Measurements from ENCODE around the gene DNAJC1.

Gene DNAJC1

DNA sequence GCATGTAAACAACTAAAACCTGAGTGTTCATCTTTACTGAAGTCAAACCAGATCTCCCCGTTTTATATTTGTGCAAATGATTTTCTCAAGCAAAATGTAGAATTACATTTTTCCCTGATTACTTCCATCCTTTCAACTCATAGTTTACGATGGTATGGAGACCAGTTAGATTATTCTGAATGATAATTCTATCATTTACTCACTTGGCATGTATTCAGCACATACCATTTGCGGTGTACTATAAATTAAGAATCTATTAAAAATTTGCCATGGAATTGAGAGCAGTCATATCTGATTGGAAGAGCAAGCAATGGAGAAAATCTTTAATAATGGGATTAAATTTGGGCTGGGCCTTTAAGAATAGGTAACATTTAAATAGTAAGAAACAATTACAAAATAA lies 22.4 kb downstream of the DNAJC1 start:
- no peaks in the 10 kb centered on the region for H3K9me3 ChIP-seq (ENCODE audit: insufficient read depth, low read length, severe bottlenecking)
- no peak overlapping the region for H3K9ac ChIP-seq (ENCODE audit: low read depth, low read length)
- H3K4me2 ChIP-seq (ENCODE audit: insufficient read depth, low read length) = no peak overlapping the region
- H3K79me2 ChIP-seq (ENCODE audit: insufficient read depth, low read length) = no peaks in the 10 kb centered on the region
- no peak overlapping the region for H3K27ac ChIP-seq (ENCODE audit: low read length)
- H3K4me1 ChIP-seq (ENCODE audit: insufficient read depth, low read length) = no peaks in the 10 kb centered on the region
- no peaks in the 10 kb centered on the region for H4K20me1 ChIP-seq (ENCODE audit: insufficient read depth, low read length)
- TF ChIP-seq EZH2 (IDR thresholded peaks at IDR 0.05; ENCODE audit: borderline replicate concordance, low read depth, low read length, severe bottlenecking) = no peak
- TF ChIP-seq, protein P1, sequence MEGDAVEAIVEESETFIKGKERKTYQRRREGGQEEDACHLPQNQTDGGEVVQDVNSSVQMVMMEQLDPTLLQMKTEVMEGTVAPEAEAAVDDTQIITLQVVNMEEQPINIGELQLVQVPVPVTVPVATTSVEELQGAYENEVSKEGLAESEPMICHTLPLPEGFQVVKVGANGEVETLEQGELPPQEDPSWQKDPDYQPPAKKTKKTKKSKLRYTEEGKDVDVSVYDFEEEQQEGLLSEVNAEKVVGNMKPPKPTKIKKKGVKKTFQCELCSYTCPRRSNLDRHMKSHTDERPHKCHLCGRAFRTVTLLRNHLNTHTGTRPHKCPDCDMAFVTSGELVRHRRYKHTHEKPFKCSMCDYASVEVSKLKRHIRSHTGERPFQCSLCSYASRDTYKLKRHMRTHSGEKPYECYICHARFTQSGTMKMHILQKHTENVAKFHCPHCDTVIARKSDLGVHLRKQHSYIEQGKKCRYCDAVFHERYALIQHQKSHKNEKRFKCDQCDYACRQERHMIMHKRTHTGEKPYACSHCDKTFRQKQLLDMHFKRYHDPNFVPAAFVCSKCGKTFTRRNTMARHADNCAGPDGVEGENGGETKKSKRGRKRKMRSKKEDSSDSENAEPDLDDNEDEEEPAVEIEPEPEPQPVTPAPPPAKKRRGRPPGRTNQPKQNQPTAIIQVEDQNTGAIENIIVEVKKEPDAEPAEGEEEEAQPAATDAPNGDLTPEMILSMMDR (IDR thresholded peaks at IDR 0.05; ENCODE audit: borderline replicate concordance, extremely low read depth, low read length, poor library complexity, severe bottlenecking) = no peak
- H3K36me3 ChIP-seq (ENCODE audit: insufficient read depth, low read length) = no peaks in the 10 kb centered on the region
- no peak overlapping the region for H3K4me3 ChIP-seq (ENCODE audit: low read depth in 1 of 2, low read length in 2 of 2)
- no peaks in the 10 kb centered on the region for H3K27me3 ChIP-seq (ENCODE audit: insufficient read depth, low read length, poor library complexity)
- DNase-seq (no peak), ATAC-seq (ENCODE audit: insufficient read depth, low read depth) (no peak)
- H2AFZ ChIP-seq (ENCODE audit: low read depth, low read length) = no peak overlapping the region

DNA sequence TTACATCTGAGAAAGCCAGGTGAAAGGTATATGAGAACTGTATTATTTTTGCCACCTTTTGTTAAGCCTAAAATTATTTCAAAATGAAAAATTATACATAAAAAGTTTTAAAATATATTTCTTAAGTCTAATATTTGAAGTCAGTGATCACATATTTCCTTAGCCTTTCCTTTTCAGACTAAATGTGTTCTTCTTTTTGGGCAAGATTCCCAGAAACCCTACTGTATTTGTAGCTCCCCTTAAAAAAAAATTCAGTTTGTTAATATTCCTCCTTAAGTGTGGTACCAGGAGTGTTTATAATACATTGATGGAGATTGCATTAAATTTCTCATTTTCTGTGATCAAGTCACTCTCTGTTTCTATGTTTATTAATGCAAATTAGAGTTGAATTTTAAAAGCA lies 22.8 kb downstream of the DNAJC1 start:
- no peak overlapping the region for H3K9ac ChIP-seq (ENCODE audit: low read depth, low read length)
- ATAC-seq (ENCODE audit: insufficient read depth, low read depth) = no peak
- H3K27ac ChIP-seq (ENCODE audit: low read length) = no peak overlapping the region
- DNase-seq = no peak
- no peak overlapping the region for H3K4me2 ChIP-seq (ENCODE audit: insufficient read depth, low read length)
- H4K20me1 ChIP-seq (ENCODE audit: insufficient read depth, low read length) = no peaks in the 10 kb centered on the region
- no peaks in the 10 kb centered on the region for H3K27me3 ChIP-seq (ENCODE audit: insufficient read depth, low read length, poor library complexity)
- TF ChIP-seq EZH2 (IDR thresholded peaks at IDR 0.05; ENCODE audit: borderline replicate concordance, low read depth, low read length, severe bottlenecking) = no peak
- TF ChIP-seq, protein P1 (IDR thresholded peaks at IDR 0.05; ENCODE audit: borderline replicate concordance, extremely low read depth, low read length, poor library complexity, severe bottlenecking) = no peak
- H3K36me3 ChIP-seq (ENCODE audit: insufficient read depth, low read length) = no peaks in the 10 kb centered on the region
- H3K4me3 ChIP-seq (ENCODE audit: low read depth in 1 of 2, low read length in 2 of 2) = no peak overlapping the region
- no peak overlapping the region for H2AFZ ChIP-seq (ENCODE audit: low read depth, low read length)
- H3K79me2 ChIP-seq (ENCODE audit: insufficient read depth, low read length) = no peaks in the 10 kb centered on the region
- H3K4me1 ChIP-seq (ENCODE audit: insufficient read depth, low read length) = no peaks in the 10 kb centered on the region
- no peaks in the 10 kb centered on the region for H3K9me3 ChIP-seq (ENCODE audit: insufficient read depth, low read length, severe bottlenecking)

DNA sequence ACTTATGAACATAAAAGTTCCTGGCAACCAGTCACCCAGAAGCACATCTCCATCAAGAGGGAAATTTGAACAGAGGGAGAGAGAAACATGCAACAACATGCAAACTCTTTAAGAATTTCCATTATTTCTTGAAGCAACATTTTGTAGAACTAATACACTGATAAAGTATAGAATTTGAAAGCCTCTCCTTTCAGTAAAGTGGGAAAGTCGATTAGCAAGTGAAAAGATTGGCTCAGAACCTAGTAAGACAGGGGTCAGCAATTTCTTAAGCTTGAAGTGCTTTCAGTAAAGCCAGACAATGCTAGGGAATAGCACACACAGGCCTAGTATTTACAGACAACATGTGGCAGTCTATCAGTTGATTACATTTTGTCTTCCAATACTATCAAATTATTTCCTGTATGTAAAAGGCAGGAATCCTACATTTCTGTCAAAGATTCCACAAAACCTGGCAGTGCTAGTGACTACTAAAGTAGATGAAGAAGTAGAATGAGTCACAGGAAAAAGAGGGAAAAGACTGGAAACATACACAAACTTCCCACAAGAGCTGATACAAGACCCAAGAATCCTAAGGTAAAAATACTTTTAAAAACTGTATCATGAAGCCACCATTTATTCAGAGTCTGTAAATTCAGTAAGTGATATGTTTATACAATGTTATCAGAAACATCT lies 25.2 kb downstream of the DNAJC1 start:
- Histone ChIP-seq H3K4me3 (ENCODE audit: low read depth in 1 of 2, low read length in 2 of 2) (no peak overlapping the region), H3K36me3 (ENCODE audit: insufficient read depth, low read length) (no peaks in the 10 kb centered on the region), H3K27ac (ENCODE audit: low read length) (no peak overlapping the region), H3K79me2 (ENCODE audit: insufficient read depth, low read length) (no peaks in the 10 kb centered on the region), H3K4me2 (ENCODE audit: insufficient read depth, low read length) (no peak overlapping the region), H4K20me1 (ENCODE audit: insufficient read depth, low read length) (no peaks in the 10 kb centered on the region), H3K9ac (ENCODE audit: low read depth, low read length) (no peak overlapping the region), H3K27me3 (ENCODE audit: insufficient read depth, low read length, poor library complexity) (no peaks in the 10 kb centered on the region), H3K4me1 (ENCODE audit: insufficient read depth, low read length) (no peaks in the 10 kb centered on the region), H2AFZ (ENCODE audit: low read depth, low read length) (no peak overlapping the region), H3K9me3 (ENCODE audit: insufficient read depth, low read length, severe bottlenecking) (no peaks in the 10 kb centered on the region)
- TF ChIP-seq, protein P1 (IDR thresholded peaks at IDR 0.05; ENCODE audit: borderline replicate concordance, extremely low read depth, low read length, poor library complexity, severe bottlenecking) = no peak
- ATAC-seq (ENCODE audit: insufficient read depth, low read depth) = no peak
- no peak for DNase-seq

DNA sequence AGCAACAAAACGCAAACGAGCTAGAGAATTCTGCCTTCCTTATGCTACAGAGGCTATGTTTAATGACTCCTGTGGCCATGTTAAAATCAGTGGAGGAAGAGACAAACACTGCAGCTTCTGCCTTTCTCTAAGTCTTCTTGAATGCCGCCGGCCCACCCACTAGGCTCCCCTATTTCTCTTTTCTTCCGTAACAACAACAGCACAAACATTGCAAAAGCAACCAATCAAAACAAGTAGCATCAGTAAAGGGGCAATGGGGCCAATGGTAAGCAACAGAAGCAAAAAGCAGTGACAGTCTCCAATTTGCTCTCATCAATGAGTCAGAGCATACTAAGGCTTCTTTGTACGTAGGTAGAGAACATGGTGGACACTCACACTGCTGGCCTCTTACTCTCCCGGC lies 26.8 kb downstream of the DNAJC1 start:
- H3K79me2 ChIP-seq (ENCODE audit: insufficient read depth, low read length) = no peaks in the 10 kb centered on the region
- H3K4me1 ChIP-seq (ENCODE audit: insufficient read depth, low read length) = no peaks in the 10 kb centered on the region
- H3K4me2 ChIP-seq (ENCODE audit: insufficient read depth, low read length) = no peak overlapping the region
- H4K20me1 ChIP-seq (ENCODE audit: insufficient read depth, low read length) = no peaks in the 10 kb centered on the region
- H3K27ac ChIP-seq (ENCODE audit: low read length) = no peak overlapping the region
- H2AFZ ChIP-seq (ENCODE audit: low read depth, low read length) = no peak overlapping the region
- DNase-seq (no peak), ATAC-seq (ENCODE audit: insufficient read depth, low read depth) (no peak)
- no peaks in the 10 kb centered on the region for H3K9me3 ChIP-seq (ENCODE audit: insufficient read depth, low read length, severe bottlenecking)
- H3K4me3 ChIP-seq (ENCODE audit: low read depth in 1 of 2, low read length in 2 of 2) = no peak overlapping the region
- TF ChIP-seq EZH2 (IDR thresholded peaks at IDR 0.05; ENCODE audit: borderline replicate concordance, low read depth, low read length, severe bottlenecking) = no peak
- TF ChIP-seq, protein P1 (IDR thresholded peaks at IDR 0.05; ENCODE audit: borderline replicate concordance, extremely low read depth, low read length, poor library complexity, severe bottlenecking) = no peak
- H3K9ac ChIP-seq (ENCODE audit: low read depth, low read length) = no peak overlapping the region
- H3K36me3 ChIP-seq (ENCODE audit: insufficient read depth, low read length) = no peaks in the 10 kb centered on the region
- H3K27me3 ChIP-seq (ENCODE audit: insufficient read depth, low read length, poor library complexity) = no peaks in the 10 kb centered on the region
